ENCODE measurements around the gene KASH5.
A peak's percentile ranks its signal among the peaks of the same experiment; 100 is the strongest.

KASH5 gene

DNA sequence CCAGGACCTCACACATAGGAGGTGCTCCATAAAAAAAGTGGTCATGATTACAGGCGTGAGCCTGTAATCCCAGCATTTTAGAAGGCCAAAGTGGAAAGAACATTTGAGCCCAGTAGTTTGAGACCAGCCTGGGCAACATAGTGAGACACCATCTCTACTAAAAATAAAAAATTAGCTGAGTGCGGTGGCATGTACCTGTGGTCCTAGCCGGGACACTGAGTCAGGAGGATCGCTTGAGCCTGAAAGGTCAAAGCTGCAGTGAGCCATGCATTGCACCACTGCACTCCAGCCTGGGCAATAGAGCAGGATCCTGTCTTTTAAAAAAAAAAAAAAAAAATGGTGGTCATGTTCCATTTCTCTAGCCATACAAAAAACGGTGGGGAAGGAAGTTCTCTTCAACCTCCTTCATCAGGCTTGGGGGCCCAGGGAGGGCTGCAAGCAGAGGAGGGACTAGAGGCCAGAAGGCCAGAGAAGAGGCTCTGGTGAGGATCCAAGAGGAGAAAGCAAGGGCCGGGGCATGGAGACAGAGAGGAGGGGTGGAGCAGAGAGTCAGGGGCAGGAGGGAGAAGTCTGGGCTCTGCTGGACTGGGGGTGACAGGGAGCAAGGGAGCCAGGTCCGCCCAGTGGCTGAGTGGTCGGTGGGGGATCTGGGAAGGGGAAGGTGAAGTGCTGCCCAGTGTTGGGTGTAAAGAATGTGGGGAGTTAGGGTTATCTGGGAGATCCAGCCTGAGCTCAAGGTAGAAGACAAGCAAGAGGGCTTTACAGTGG, 8.9 kb downstream of the KASH5 start:
- no peak for DNase-seq (ENCODE audit: low read depth, low spot score)
- H3K9ac ChIP-seq (ENCODE audit: insufficient read length) = no peak overlapping the region
- no peaks in the 10 kb centered on the region for H3K36me3 ChIP-seq (ENCODE audit: insufficient read depth, low read length)
- no peak overlapping the region for H3K27ac ChIP-seq
- no peaks in the 10 kb centered on the region for H3K9me3 ChIP-seq (ENCODE audit: low read depth, low read length)
- no peak overlapping the region for H3K4me3 ChIP-seq
- TF ChIP-seq FOXP2 (optimal IDR thresholded peaks at IDR 0.05; ENCODE audit: control extremely low read depth, extremely low read length, insufficient read depth) (no peak), POLR2AphosphoS5 (IDR thresholded peaks at IDR 0.05; ENCODE audit: borderline replicate concordance, low read depth, low read length) (no peak), EZH2 (IDR thresholded peaks at IDR 0.05) (no peak)

- H3K9ac ChIP-seq (ENCODE audit: insufficient read length) = no peak overlapping the region
- TF ChIP-seq FOXP2 (optimal IDR thresholded peaks at IDR 0.05; ENCODE audit: control extremely low read depth, extremely low read length, insufficient read depth) (no peak), EZH2 (IDR thresholded peaks at IDR 0.05) (no peak), POLR2AphosphoS5 (IDR thresholded peaks at IDR 0.05; ENCODE audit: borderline replicate concordance, low read depth, low read length) (no peak)
- no peak overlapping the region for H3K4me3 ChIP-seq
- no peak for DNase-seq (ENCODE audit: low read depth, low spot score)
- H3K27ac ChIP-seq = peak overlapping the region; percentile 25; the same call in 1 of the 2 replicates
- no peaks in the 10 kb centered on the region for H3K9me3 ChIP-seq (ENCODE audit: low read depth, low read length)
- H3K36me3 ChIP-seq (ENCODE audit: insufficient read depth, low read length) = no peaks in the 10 kb centered on the region
Measured at GRCh38 chr19:49398001-49398615, 10.1 kb downstream of the KASH5 start.

GRCh38 chr19:49398931-49399330, 10.9 kb downstream of the KASH5 start:
- H3K4me3 ChIP-seq = no peak overlapping the region
- no peaks in the 10 kb centered on the region for H3K36me3 ChIP-seq (ENCODE audit: insufficient read depth, low read length)
- 0 out of 2 replicates have a peak overlapping the region, but pooled peaks have one; percentile 23 for H3K27ac ChIP-seq
- no peaks in the 10 kb centered on the region for H3K9me3 ChIP-seq (ENCODE audit: low read depth, low read length)
- no peak for DNase-seq (ENCODE audit: low read depth, low spot score)
- TF ChIP-seq FOXP2 (optimal IDR thresholded peaks at IDR 0.05; ENCODE audit: control extremely low read depth, extremely low read length, insufficient read depth) (no peak), POLR2AphosphoS5 (IDR thresholded peaks at IDR 0.05; ENCODE audit: borderline replicate concordance, low read depth, low read length) (no peak)
- peak overlapping the region; percentile 45 for H3K9ac ChIP-seq (ENCODE audit: insufficient read length)

- TF ChIP-seq FOXP2 (optimal IDR thresholded peaks at IDR 0.05; ENCODE audit: control extremely low read depth, extremely low read length, insufficient read depth) (no peak), EZH2 (IDR thresholded peaks at IDR 0.05) (no peak), POLR2AphosphoS5 (IDR thresholded peaks at IDR 0.05; ENCODE audit: borderline replicate concordance, low read depth, low read length) (no peak)
- Histone ChIP-seq H3K9me3 (ENCODE audit: low read depth, low read length) (no peaks in the 10 kb centered on the region), H3K36me3 (ENCODE audit: insufficient read depth, low read length) (no peaks in the 10 kb centered on the region), H3K4me3 (no peak overlapping the region), H3K27ac (no peak overlapping the region), H3K9ac (ENCODE audit: insufficient read length) (no peak overlapping the region)
- DNase-seq (ENCODE audit: low read depth, low spot score) = no peak
Measured at GRCh38 chr19:49400029-49400428, 12.0 kb downstream of the KASH5 start.

DNA sequence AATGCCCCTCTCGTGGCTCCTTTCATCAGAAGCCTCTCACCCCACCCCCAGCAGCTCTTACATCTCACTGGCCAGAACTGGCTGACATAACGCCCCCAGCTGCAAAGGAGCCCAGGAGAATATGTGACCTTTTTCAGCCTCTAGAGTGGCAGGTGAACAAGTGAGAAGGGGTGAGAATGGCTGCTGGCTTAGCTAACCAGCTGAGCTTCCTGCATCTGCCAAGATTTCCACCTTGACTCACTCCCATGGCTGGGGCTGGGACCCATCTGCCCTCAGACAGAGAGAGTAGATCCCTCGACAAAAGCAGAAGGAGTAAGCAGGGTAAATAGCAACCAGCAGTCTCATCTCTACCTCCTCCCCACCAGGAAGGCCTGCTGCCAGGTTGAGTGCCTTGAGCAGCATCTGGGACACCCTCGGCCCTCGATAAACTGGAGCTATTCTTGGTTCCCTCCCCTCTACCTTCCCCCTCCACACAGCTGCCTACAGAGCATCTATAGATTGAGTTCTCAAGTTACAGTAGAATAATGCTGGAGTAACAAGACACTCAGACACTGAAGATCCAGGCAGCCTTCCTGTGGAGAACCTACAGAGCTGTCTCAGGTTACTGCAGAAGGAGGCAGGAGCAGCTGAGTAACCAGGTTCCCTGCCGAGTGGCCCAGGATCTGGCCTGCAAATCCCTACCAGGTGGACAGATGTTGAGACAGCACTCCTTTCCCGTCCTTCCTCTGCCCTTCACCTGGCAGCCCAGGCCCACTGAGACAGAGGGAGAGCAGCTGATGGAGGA, 15.5 kb downstream of the KASH5 start:
- TF ChIP-seq EZH2 (IDR thresholded peaks at IDR 0.05) (no peak), FOXP2 (optimal IDR thresholded peaks at IDR 0.05; ENCODE audit: control extremely low read depth, extremely low read length, insufficient read depth) (no peak), POLR2AphosphoS5 (IDR thresholded peaks at IDR 0.05; ENCODE audit: borderline replicate concordance, low read depth, low read length) (no peak)
- no peak overlapping the region for H3K4me3 ChIP-seq
- H3K36me3 ChIP-seq (ENCODE audit: insufficient read depth, low read length) = no peaks in the 10 kb centered on the region
- DNase-seq (ENCODE audit: low read depth, low spot score) = no peak
- H3K9me3 ChIP-seq (ENCODE audit: low read depth, low read length) = no peaks in the 10 kb centered on the region
- H3K27ac ChIP-seq = peak overlapping the region; percentile 64
- no peak overlapping the region for H3K9ac ChIP-seq (ENCODE audit: insufficient read length)

DNA sequence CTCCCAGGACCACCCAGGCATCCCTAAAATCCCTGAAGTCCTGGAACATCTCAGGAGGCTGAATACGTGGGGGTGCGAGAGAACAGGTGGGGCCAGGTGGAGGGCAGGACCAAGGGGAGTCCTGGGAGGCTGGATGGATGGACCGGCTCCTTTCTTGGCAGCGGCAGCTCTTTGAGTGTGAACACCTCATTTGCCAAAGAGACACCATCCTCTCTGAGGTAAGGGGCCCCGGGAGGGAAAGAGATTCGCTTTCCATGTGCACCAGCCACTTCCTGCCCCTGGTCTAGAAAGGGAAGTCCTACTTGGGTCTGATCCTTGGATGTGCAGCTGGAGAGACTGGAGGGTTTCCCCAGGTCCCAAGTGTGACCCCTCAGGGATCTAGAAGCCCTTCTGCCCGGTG, 19.0 kb downstream of the KASH5 start:
- Histone ChIP-seq H3K36me3 (ENCODE audit: insufficient read depth, low read length) (no peaks in the 10 kb centered on the region), H3K9ac (ENCODE audit: insufficient read length) (no peak overlapping the region), H3K9me3 (ENCODE audit: low read depth, low read length) (no peaks in the 10 kb centered on the region), H3K4me3 (no peak overlapping the region), H3K27ac (no peak overlapping the region)
- no peak for DNase-seq (ENCODE audit: low read depth, low spot score)
- TF ChIP-seq POLR2AphosphoS5 (IDR thresholded peaks at IDR 0.05; ENCODE audit: borderline replicate concordance, low read depth, low read length) = no peak
- no peak for TF ChIP-seq EZH2 (IDR thresholded peaks at IDR 0.05)
- no peak for TF ChIP-seq FOXP2 (optimal IDR thresholded peaks at IDR 0.05; ENCODE audit: control extremely low read depth, extremely low read length, insufficient read depth)

DNA sequence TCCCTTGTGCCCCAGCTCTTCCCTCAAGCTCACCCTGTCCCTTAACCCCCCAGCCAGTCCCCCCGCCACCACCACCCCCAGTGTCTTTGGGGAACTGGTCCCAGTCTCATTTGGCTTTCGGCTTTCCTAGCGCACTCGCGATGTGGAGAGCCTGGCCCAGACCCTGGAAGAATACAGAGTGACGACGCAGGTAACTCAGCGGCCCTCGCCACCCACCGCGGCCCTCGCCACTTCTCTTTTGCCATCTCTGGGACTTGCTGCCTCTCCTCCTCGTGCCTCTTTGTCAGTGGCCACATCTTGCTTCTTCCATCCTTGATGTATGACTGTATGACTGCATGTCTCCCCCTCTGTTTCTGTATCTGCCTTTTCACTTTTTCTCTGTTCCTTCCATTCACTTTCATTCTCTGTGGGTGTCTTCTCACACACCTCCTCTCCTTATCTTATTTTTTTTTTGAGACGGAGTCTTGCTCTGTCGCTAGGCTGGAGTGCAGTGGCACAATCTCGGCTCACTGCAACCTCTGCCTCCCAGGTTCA, 19.5 kb downstream of the KASH5 start:
- no peak overlapping the region for H3K9ac ChIP-seq (ENCODE audit: insufficient read length)

More for the DNA sequence above, 19.5 kb downstream of the KASH5 start:
- TF ChIP-seq POLR2AphosphoS5 (IDR thresholded peaks at IDR 0.05; ENCODE audit: borderline replicate concordance, low read depth, low read length) (no peak), FOXP2 (optimal IDR thresholded peaks at IDR 0.05; ENCODE audit: control extremely low read depth, extremely low read length, insufficient read depth) (no peak), EZH2 (IDR thresholded peaks at IDR 0.05) (no peak)
- Histone ChIP-seq H3K9me3 (ENCODE audit: low read depth, low read length) (no peaks in the 10 kb centered on the region), H3K36me3 (ENCODE audit: insufficient read depth, low read length) (no peaks in the 10 kb centered on the region), H3K4me3 (no peak overlapping the region), H3K27ac (0 out of 2 replicates have a peak overlapping the region, but pooled peaks have one; percentile 79)
- no peak for DNase-seq (ENCODE audit: low read depth, low spot score)

Measured in SK-N-MC (cell line).